ENCODE data around the gene PPIP5K2.
A peak's percentile ranks its signal among the peaks of the same experiment; 100 is the strongest.

Gene PPIP5K2

DNA sequence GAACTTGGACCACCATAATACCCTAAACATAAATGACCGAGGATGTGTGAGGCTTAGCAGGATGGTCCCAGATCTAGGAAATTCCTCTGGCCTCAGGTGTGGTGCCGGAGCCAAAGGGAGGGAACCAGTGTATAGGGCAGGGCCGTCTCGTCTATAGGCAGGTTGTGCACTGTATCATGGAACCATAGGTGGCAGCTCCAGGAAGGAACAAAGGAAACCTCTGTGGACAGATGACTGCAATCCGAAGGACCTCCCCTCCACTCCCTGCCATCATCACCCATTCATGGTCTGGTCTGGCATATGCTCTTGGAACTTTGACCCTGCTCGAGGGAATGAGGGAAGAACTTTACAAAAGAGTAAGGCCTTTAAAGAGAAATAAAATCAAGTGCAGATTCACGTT, 135.6 kb downstream of the PPIP5K2 start:
- no peak for DNase-seq

DNA sequence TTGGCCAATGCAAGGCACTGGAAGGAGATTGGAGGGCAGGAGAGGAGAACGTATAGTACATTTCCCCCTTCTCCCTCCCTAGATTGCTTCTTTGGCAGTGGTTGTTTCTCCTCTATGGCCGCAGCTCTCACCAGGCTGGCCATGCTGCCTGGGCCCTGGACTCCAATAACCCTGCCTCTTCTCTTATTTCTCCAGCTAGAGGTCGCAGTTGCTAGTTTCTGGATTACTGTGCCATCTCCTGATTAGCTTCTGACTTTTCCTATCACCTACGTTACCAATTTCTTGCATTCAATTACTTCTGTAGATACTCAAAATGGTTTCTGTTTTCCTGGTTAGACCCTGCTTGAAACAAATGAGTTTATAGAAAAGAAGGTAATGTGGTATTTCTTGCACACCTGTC, 136.1 kb downstream of the PPIP5K2 start:
- DNase-seq: no peak

DNA sequence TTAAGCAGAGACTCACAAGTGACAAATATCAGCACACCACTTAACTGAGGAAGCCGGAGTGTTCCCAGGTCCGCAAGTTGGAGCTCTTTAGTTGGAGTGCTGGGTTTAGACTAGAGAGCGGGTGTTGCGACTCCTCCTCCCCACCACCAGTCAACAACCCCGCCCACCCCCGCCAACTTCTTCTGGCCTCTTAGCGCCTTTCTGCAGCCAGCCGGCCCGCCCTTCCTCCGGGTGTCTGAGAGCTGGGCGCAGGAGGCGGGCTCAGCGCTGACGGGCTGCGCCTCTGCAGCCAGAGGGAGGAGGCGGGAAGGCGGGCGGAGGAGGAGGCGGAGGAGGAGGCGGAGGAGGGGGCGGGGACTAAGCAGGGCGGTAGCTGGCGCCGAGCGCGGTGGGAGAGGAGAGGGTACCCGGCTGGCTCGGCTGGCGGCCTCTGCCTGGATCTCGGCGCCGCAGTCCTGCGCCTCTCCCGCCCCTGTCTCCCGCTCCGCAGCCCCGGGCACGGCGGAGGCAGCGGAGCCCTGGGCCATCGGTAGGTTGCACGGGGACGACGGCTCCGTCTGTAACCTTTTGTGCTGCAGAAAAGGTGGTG, 138.4 kb downstream of the PPIP5K2 start, which contains the start of gene MACIR:
MACIR (plus strand) TSS at position 396 of the 589 bp plus-strand sequence. CDS start 17,157 bp downstream, outside the sequence.
- peak; percentile 98 for DNase-seq

DNA sequence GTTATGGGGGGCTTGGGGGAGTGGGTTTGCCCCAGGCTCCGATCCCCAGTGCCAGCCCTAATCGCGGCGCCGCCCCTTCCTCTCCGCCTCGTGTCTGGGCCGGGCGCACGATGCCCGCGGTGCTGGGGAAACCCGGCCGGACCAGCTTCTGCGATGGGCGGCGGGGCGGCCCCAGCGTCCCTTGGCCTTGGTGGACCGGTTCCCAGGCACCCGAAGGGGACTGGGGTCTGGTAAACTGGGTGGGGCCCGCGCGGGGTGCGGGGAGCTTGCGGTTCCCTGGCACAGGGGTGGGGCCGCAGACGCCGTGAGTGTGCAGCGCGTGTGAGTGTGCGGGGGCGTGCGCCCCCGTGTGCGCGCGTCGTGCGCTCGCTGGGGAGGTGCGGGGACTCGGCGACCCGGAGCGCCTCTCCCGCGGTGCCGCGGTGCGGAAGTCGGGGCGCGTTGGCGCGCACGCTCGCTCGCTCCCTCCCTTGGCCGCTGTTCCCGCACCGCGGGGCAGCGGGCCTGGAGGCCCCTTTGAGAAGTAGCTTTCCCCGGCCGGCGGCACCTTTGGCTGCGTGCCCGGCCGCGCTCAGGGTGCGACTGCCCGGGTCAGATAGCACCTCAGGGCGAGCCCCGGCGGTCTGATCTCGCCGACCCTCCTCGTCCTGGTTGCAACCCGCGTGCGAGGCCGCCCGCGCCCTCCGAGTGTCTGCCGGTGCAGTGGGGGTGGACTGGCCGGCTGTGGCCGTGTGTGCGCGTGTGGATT, 139.0 kb downstream of the PPIP5K2 start:
- DNase-seq: peak; percentile 72

DNA sequence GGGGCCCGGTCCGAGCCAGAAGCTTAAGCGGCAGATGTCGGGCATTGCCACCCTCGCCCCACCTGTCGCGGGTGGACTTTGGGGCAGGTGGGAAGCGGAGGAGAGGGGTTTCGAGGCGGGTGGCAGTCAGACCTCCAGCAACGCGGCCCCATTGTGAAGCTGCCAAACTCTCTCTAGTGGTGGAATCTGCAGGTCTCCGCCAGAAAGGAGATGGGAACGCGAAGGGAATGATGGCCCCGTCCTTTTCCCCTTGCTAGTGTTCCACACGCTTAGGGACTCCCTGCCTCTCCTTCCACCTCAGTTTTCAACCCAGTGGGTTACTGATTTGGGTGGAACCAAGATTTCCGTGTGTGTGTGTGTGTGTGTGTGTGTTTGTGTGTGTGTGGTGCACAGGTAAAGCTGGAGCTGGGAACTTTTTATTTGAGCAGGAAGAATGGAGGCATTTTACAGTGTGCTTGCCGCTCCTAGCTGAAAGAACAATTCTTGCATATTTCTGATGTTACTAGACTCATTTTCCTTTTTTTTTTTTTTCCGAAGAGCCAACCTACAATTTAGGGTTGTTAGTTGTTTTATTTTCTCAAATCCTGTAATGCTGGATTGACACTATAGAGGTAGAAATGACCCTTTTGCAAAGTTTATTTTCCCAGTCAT, 139.7 kb downstream of the PPIP5K2 start:
- DNase-seq: no peak

DNA sequence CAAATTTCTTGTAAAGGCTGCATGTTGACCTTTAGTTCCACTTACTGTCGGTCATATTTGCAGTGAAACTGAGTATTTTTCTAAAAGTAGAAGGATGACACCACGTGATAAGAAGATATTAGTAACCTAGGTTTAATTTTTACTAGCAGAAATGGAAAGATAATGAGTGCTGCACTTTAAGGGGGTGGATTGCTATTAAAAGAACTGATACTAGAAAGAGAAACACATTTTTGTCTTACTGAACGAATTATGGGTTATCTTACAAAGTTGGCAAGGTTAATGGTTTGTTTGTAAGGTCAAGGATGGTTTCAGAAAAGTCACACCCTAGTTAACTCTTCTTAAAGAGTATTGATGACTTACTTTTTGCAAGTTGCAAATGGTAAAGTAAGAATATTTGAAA, 140.8 kb downstream of the PPIP5K2 start:
- peak; percentile 12 for DNase-seq
